Measurements from ENCODE around the gene TRAF2.

DNA sequence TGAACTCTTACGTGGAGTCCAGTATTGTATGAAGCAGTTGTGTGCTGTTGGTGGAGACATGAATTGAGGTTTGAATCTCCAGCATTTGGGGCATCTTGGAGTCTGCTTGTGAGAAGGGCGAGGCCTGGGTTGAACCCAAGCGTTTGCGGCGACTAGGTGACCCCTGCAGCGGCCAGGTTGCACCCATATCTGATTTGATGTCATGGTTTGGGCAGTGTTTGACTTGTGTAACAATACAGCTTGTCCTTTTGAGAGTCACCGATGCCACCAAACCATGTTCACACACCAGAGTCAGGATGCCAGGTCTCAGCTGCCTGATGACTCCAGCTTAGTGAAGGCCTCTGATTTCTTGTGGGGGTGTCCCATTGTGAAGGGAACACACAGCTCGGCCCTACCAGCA lies 2.1 kb downstream of the TRAF2 start:
- TF ChIP-seq POLR2A (conservative IDR thresholded peaks at IDR 0.05) (no peak), POLR2AphosphoS5 (IDR thresholded peaks at IDR 0.05; ENCODE audit: control insufficient read depth, insufficient read depth, low read depth, low read length) (no peak), TCF7 (IDR thresholded peaks at IDR 0.05; ENCODE audit: borderline replicate concordance) (no peak), FOXM1 (IDR thresholded peaks at IDR 0.05; ENCODE audit: low read depth) (no peak), FOXM1 (CRISPR knock-in tag; IDR thresholded peaks at IDR 0.05; ENCODE audit: low read depth) (no peak), NR3C1 (CRISPR knock-in tag; IDR thresholded peaks at IDR 0.05) (no peak), ZNF197 (CRISPR knock-in tag; IDR thresholded peaks at IDR 0.05; ENCODE audit: low read depth) (no peak), ZNF324 (CRISPR knock-in tag; IDR thresholded peaks at IDR 0.05) (no peak), IRF2 (CRISPR knock-in tag; IDR thresholded peaks at IDR 0.05) (no peak), YY1 (IDR thresholded peaks at IDR 0.05; ENCODE audit: borderline replicate concordance in 1 of 3, control insufficient read depth in 1 of 3, extremely low read depth in 1 of 3, insufficient read depth in 3 of 3, insufficient read length in 1 of 3, insufficient replicate concordance in 2 of 3, low read depth in 1 of 3, low read length in 2 of 3) (no peak), RAD51 (IDR thresholded peaks at IDR 0.05; ENCODE audit: borderline replicate concordance, low read depth) (no peak)
- TF ChIP-seq, protein P1, sequence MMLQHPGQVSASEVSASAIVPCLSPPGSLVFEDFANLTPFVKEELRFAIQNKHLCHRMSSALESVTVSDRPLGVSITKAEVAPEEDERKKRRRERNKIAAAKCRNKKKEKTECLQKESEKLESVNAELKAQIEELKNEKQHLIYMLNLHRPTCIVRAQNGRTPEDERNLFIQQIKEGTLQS (IDR thresholded peaks at IDR 0.05), result no peak
- TF ChIP-seq, protein P1 (CRISPR knock-in tag; conservative IDR thresholded peaks at IDR 0.05), result no peak
- TF ChIP-seq, protein P2, sequence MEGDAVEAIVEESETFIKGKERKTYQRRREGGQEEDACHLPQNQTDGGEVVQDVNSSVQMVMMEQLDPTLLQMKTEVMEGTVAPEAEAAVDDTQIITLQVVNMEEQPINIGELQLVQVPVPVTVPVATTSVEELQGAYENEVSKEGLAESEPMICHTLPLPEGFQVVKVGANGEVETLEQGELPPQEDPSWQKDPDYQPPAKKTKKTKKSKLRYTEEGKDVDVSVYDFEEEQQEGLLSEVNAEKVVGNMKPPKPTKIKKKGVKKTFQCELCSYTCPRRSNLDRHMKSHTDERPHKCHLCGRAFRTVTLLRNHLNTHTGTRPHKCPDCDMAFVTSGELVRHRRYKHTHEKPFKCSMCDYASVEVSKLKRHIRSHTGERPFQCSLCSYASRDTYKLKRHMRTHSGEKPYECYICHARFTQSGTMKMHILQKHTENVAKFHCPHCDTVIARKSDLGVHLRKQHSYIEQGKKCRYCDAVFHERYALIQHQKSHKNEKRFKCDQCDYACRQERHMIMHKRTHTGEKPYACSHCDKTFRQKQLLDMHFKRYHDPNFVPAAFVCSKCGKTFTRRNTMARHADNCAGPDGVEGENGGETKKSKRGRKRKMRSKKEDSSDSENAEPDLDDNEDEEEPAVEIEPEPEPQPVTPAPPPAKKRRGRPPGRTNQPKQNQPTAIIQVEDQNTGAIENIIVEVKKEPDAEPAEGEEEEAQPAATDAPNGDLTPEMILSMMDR (IDR thresholded peaks at IDR 0.05 in 2 of 3, conservative IDR thresholded peaks at IDR 0.05 in 1 of 3; ENCODE audit: insufficient read depth in 2 of 3, low read depth in 1 of 3, low read length in 3 of 3), result no peak
